Ishikawa (cell line): Measurements from ENCODE around the gene TMBIM1.

ENCODE experiments used
- CEBPB ChIP-seq: IDR thresholded peaks from 2 replicates; pipeline ENCODE4 v1.6.1; 2012
- CREB1 ChIP-seq: IDR thresholded peaks from 2 replicates; pipeline ENCODE4 v1.6.1; 2012; ENCODE audit warnings: low read depth
- EGR1 ChIP-seq: IDR thresholded peaks from 2 replicates; pipeline ENCODE4 v1.6.1; 2012
- EP300 ChIP-seq: IDR thresholded peaks from 2 replicates; pipeline ENCODE4 v1.6.1; 2012; ENCODE audit warnings: borderline replicate concordance
- FOXM1 ChIP-seq: IDR thresholded peaks from 2 replicates; pipeline ENCODE4 v1.6.1; 2012; ENCODE audit warnings: low read depth, borderline replicate concordance
- MAX ChIP-seq: IDR thresholded peaks from 2 replicates; pipeline ENCODE4 v1.6.1; 2012
- NFIC ChIP-seq: IDR thresholded peaks from 2 replicates; pipeline ENCODE4 v1.6.1; 2012
- RAD21 ChIP-seq: IDR thresholded peaks from 2 replicates; pipeline ENCODE4 v1.6.1; 2012; ENCODE audit warnings: low read depth
- REST ChIP-seq: IDR thresholded peaks from 2 replicates; pipeline ENCODE4 v1.6.1; 2012; ENCODE audit warnings: low read depth, mild to moderate bottlenecking
- TAF1 ChIP-seq: IDR thresholded peaks from 2 replicates; pipeline ENCODE4 v1.6.1; 2012; ENCODE audit warnings: low read depth, mild to moderate bottlenecking
- TCF12 ChIP-seq: IDR thresholded peaks from 2 replicates; pipeline ENCODE4 v1.6.1; 2012; ENCODE audit warnings: low read depth
- TEAD4 ChIP-seq: IDR thresholded peaks from 2 replicates; pipeline ENCODE4 v1.6.1; 2012
- YY1 ChIP-seq: IDR thresholded peaks from 2 replicates; pipeline ENCODE4 v1.6.1; 2012; ENCODE audit warnings: low read depth
- ZBTB7A ChIP-seq: IDR thresholded peaks from 2 replicates; pipeline ENCODE4 v1.6.1; 2012; ENCODE audit warnings: low read depth

GRCh38 chr2:218291318-218292047, 820 bp downstream of the TMBIM1 start:
- TF ChIP-seq YY1, result no peak
- TF ChIP-seq RAD21, result no peak
- no peak for TF ChIP-seq TEAD4
- no peak for TF ChIP-seq FOXM1
- no peak for TF ChIP-seq REST
- TF ChIP-seq EP300, result no peak
- TF ChIP-seq TCF12, result no peak
- no peak for TF ChIP-seq MAX
- TF ChIP-seq TAF1, result no peak
- TF ChIP-seq EGR1, result no peak
- no peak for TF ChIP-seq NFIC
- TF ChIP-seq CEBPB, result no peak
- peak; percentile 55 for TF ChIP-seq ZBTB7A
- no peak for TF ChIP-seq CREB1
